ENCODE data around the gene ST14.

ST14 gene

DNA sequence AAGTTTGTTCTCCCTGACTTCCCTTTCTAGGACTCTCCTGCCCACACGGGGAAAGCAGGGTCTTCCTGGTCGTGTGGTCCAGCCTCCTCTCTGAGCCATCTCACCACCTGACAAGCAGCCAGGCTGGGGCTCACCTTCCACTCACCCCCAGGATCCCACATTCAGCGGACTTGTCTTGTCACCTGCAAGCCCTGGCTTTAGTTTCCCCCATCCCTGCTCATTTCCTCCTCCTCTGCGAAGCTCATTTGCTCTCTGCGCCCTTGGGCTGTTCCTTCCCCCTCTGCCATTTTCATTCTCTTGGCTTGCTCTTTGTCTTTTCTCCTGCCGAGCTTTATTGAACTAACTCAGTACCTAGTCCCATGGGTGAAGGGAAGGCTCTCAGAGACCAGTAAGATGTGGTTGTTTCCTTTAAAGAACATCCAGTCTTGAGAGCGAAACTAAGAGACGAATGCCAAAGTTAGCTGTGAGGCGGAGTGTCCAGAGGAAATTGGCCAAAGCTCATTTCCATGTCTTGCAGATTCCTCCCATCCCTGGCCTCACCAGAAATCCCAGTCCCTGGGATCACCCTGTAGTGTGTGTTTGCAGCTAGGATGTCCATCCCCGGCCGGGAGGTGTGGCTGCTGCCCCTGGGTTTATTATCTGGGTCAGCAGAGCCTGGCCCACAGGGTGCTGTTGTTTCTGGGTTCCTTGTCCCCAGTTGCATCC, 2.0 kb downstream of the ST14 start:
- Histone ChIP-seq H3K9me3 (replicated peaks; ENCODE audit: insufficient read depth, low read length) (no peaks in the 10 kb centered on the region), H2AFZ (ENCODE audit: low read length) (no peak overlapping the region), H3K4me3 (ENCODE audit: low read length) (peak overlapping the region; percentile 81), H3K79me2 (ENCODE audit: low read length) (peaks cover 68% of the 10 kb centered on the region), H3K27me3 (replicated peaks; ENCODE audit: insufficient read depth, low read length) (peaks cover 17% of the 10 kb centered on the region), H3K4me1 (ENCODE audit: low read length) (peaks cover 28% of the 10 kb centered on the region), H3K27ac (ENCODE audit: low read length) (peak overlapping the region; percentile 41; the same call in 1 of the 2 replicates), H3F3A (ENCODE audit: insufficient read depth, low read length) (peaks cover 6% of the 10 kb centered on the region; the same call in 1 of the 2 replicates), H3K9ac (ENCODE audit: low read length) (peak overlapping the region; percentile 83; the same call in 1 of the 2 replicates), H4K20me1 (ENCODE audit: insufficient read depth, low read length) (peaks cover 14% of the 10 kb centered on the region; the same call in 1 of the 2 replicates), H3K9me2 (replicated peaks; ENCODE audit: insufficient read depth, low read length) (no peaks in the 10 kb centered on the region), H3K36me3 (replicated peaks; ENCODE audit: insufficient read depth, low read length) (no peaks in the 10 kb centered on the region), H3K4me2 (ENCODE audit: low read depth, low read length) (peak overlapping the region; percentile 91)
- DNase-seq: no peak
- TF ChIP-seq, protein P1, sequence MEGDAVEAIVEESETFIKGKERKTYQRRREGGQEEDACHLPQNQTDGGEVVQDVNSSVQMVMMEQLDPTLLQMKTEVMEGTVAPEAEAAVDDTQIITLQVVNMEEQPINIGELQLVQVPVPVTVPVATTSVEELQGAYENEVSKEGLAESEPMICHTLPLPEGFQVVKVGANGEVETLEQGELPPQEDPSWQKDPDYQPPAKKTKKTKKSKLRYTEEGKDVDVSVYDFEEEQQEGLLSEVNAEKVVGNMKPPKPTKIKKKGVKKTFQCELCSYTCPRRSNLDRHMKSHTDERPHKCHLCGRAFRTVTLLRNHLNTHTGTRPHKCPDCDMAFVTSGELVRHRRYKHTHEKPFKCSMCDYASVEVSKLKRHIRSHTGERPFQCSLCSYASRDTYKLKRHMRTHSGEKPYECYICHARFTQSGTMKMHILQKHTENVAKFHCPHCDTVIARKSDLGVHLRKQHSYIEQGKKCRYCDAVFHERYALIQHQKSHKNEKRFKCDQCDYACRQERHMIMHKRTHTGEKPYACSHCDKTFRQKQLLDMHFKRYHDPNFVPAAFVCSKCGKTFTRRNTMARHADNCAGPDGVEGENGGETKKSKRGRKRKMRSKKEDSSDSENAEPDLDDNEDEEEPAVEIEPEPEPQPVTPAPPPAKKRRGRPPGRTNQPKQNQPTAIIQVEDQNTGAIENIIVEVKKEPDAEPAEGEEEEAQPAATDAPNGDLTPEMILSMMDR (IDR thresholded peaks at IDR 0.05; ENCODE audit: low read length): no peak
- TF ChIP-seq EZH2 (optimal IDR thresholded peaks at IDR 0.05; ENCODE audit: low read depth, low read length) (no peak), EZH2phosphoT487 (IDR thresholded peaks at IDR 0.05; ENCODE audit: low read length) (no peak)

DNA sequence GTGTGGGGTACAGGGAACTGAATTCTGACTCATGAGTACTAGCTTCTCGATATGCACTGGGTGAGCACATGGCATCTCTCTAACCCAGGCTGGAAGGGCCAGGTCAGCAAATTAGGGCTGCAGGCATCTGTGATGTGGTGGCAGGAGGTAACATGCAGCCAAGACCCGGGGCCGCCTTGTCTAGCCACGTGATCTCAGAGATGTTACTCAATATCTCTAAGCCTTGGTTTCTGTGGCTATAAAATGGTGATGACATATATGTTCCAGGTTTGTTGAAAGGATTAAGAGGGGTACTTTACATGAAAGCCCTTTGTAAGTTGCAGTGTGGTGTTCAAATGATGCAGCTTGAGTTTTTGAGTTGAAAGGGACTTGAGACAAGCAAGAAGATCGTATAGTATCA, 3.2 kb downstream of the ST14 start:
- Histone ChIP-seq H3K27me3 (replicated peaks; ENCODE audit: insufficient read depth, low read length) (peaks cover 15% of the 10 kb centered on the region), H3F3A (ENCODE audit: insufficient read depth, low read length) (peaks cover 6% of the 10 kb centered on the region; the same call in 1 of the 2 replicates), H4K20me1 (ENCODE audit: insufficient read depth, low read length) (peaks cover 14% of the 10 kb centered on the region; the same call in 1 of the 2 replicates), H3K79me2 (ENCODE audit: low read length) (peaks cover 79% of the 10 kb centered on the region), H3K4me3 (ENCODE audit: low read length) (0 out of 2 replicates have a peak overlapping the region, but pooled peaks have one; percentile 81), H3K9me3 (replicated peaks; ENCODE audit: insufficient read depth, low read length) (no peaks in the 10 kb centered on the region), H3K9ac (ENCODE audit: low read length) (peak overlapping the region; percentile 16; the same call in 1 of the 2 replicates), H3K9me2 (replicated peaks; ENCODE audit: insufficient read depth, low read length) (no peaks in the 10 kb centered on the region), H2AFZ (ENCODE audit: low read length) (no peak overlapping the region), H3K27ac (ENCODE audit: low read length) (peak overlapping the region; percentile 59; the same call in 1 of the 2 replicates), H3K4me2 (ENCODE audit: low read depth, low read length) (peak overlapping the region; percentile 91), H3K4me1 (ENCODE audit: low read length) (peaks cover 28% of the 10 kb centered on the region), H3K36me3 (replicated peaks; ENCODE audit: insufficient read depth, low read length) (no peaks in the 10 kb centered on the region)
- TF ChIP-seq, protein P1 (IDR thresholded peaks at IDR 0.05; ENCODE audit: low read length): no peak
- TF ChIP-seq EZH2 (optimal IDR thresholded peaks at IDR 0.05; ENCODE audit: low read depth, low read length) (no peak), EZH2phosphoT487 (IDR thresholded peaks at IDR 0.05; ENCODE audit: low read length) (no peak)
- DNase-seq: peak; percentile 82

DNA sequence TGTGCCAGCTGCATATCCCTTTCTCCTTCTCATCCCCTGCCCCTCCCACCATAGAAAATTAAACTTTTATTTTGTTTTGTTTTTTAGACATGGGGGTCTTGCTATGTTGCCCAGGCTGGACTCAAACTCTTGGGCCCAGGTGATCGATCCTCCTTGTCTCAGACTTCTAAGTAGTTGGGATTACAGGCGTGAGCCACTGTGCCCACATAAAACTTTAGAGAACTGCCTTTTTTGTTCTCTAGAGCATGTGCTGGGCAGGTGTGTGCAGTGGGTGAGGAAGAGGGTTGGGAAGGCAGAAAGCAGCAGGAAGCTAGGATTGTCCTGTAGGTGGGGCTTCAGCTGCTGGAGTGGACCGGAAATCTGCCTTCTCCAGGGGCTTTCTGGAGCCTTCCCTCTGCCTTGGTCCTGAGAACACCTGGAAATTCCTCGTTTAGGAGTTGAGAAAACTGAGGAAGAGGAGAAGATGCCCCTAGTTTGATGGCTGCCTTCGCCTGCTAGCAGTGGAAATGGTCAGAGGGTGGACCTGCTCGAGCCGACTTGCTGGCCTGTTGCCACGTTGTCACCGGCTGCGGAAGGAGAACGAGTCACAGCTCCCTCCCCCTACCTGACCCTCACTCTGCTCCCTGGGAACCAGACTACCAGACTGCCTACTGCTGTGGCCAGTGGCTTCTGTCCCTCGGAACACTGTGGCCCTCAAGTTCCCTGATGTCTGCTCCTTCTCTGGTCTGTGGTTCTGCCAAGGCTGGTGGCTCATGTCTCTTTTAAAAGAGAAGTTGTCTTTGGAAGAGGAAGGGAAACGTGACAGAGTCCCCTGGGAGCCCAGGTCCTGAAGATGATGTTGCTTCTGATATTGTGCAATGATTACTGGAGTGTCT, 4.0 kb downstream of the ST14 start:
- H3K27me3 ChIP-seq (replicated peaks; ENCODE audit: insufficient read depth, low read length): peaks cover 7% of the 10 kb centered on the region
- H3K9ac ChIP-seq (ENCODE audit: low read length): no peak overlapping the region
- peaks cover 6% of the 10 kb centered on the region; the same call in 1 of the 2 replicates for H3F3A ChIP-seq (ENCODE audit: insufficient read depth, low read length)
- TF ChIP-seq, protein P1 (IDR thresholded peaks at IDR 0.05; ENCODE audit: low read length): no peak
- no peak for TF ChIP-seq EZH2 (optimal IDR thresholded peaks at IDR 0.05; ENCODE audit: low read depth, low read length)
- no peak overlapping the region for H3K27ac ChIP-seq (ENCODE audit: low read length)
- no peak for DNase-seq
- no peak overlapping the region for H2AFZ ChIP-seq (ENCODE audit: low read length)
- peak overlapping the region; percentile 91; the same call in 1 of the 2 replicates for H3K4me2 ChIP-seq (ENCODE audit: low read depth, low read length)
- no peaks in the 10 kb centered on the region for H3K9me3 ChIP-seq (replicated peaks; ENCODE audit: insufficient read depth, low read length)
- H4K20me1 ChIP-seq (ENCODE audit: insufficient read depth, low read length): peaks cover 14% of the 10 kb centered on the region; the same call in 1 of the 2 replicates
- H3K36me3 ChIP-seq (replicated peaks; ENCODE audit: insufficient read depth, low read length): no peaks in the 10 kb centered on the region
- no peaks in the 10 kb centered on the region for H3K9me2 ChIP-seq (replicated peaks; ENCODE audit: insufficient read depth, low read length)
- H3K4me1 ChIP-seq (ENCODE audit: low read length): peaks cover 28% of the 10 kb centered on the region
- no peak overlapping the region for H3K4me3 ChIP-seq (ENCODE audit: low read length)
- H3K79me2 ChIP-seq (ENCODE audit: low read length): peaks cover 88% of the 10 kb centered on the region

Data from MM.1S (cell line).